HEK293 (cell line): Measurements from ENCODE around the gene NFKBIE.

Experiments used
- CTCF ChIA-PET: fragments of 350-600 bp; formaldehyde crosslinking; extraction: SDS; loops from one replicate; lab custom pipeline; 2021; ENCODE audit warnings: antibody characterized with exemption; lab: Yijun Ruan, JAX
- POLR2A ChIA-PET: fragments of 300-600 bp; formaldehyde crosslinking; extraction: SDS; loops from one replicate; lab custom pipeline; 2020; ENCODE audit warnings: antibody characterized with exemption, inconsistent platforms; lab: Yijun Ruan, JAX
- H3K27ac ChIP-seq: fragments of 200-500 bp; sonication (Bioruptor generic); 2 replicates; pipeline ENCODE4 v1.5.1; 2014; ENCODE audit warnings: low read depth, low read length, control low read depth, inconsistent platforms; ENCODE audit errors: extremely low read depth
- H3K36me3 ChIP-seq, 2 experiments: fragments of 200-500 bp in 1 of 2; sonication (Bioruptor generic) in 1 of 2; 1 replicate in 1 of 2; 2 replicates in 1 of 2; pipeline ENCODE4 v1.5.1; 2014 to 2017; ENCODE audit warnings: inconsistent platforms in 2 of 2, low read length in 2 of 2; ENCODE audit not compliant: control insufficient read depth in 2 of 2, insufficient read depth in 1 of 2
- H3K4me1 ChIP-seq: fragments of 200-500 bp; sonication (Bioruptor generic); 2 replicates; pipeline ENCODE4 v1.5.1; 2014; ENCODE audit warnings: mild to moderate bottlenecking, low read length, inconsistent platforms; ENCODE audit not compliant: control insufficient read depth, insufficient read depth
- H3K4me3 ChIP-seq: 2 replicates; pipeline ENCODE4 v1.5.1; 2011; ENCODE audit warnings: low read depth, mild to moderate bottlenecking, control low read depth, low read length, moderate library complexity
- H3K9me3 ChIP-seq: fragments of 200-500 bp; sonication (Bioruptor generic); 2 replicates; pipeline ENCODE4 v1.5.1; 2014; ENCODE audit warnings: low read depth, low read length, inconsistent platforms; ENCODE audit not compliant: control insufficient read depth, insufficient read depth
- EGR2 ChIP-seq: fragments of 450-650 bp; formaldehyde crosslinking; IDR thresholded peaks from 2 replicates; pipeline ENCODE4 v1.5.1; 2016; ENCODE audit warnings: low read depth, missing biosample characterization, missing genetic modification characterization
- GLIS1 ChIP-seq: fragments of 450-650 bp; formaldehyde crosslinking; IDR thresholded peaks from 2 replicates; pipeline ENCODE4 v1.5.1; 2016; ENCODE audit warnings: missing biosample characterization, missing genetic modification characterization
- HOXD13 ChIP-seq: sonication (generic); formaldehyde crosslinking; IDR thresholded peaks from 2 replicates; pipeline ENCODE4 v1.8.0; 2022; ENCODE audit warnings: missing genetic modification reagents, borderline replicate concordance
- YY1 ChIP-seq: fragments of 450-650 bp; formaldehyde crosslinking; IDR thresholded peaks from 2 replicates; pipeline ENCODE4 v1.5.1; 2018; ENCODE audit warnings: missing biosample characterization, missing genetic modification characterization
- ZBTB1 ChIP-seq: fragments of 450-650 bp; formaldehyde crosslinking; IDR thresholded peaks from 2 replicates; pipeline ENCODE4 v1.5.1; 2016; ENCODE audit warnings: missing biosample characterization, missing genetic modification characterization
- ZIC2 ChIP-seq: fragments of 450-650 bp; formaldehyde crosslinking; IDR thresholded peaks from 2 replicates; pipeline ENCODE4 v1.5.1; 2016; ENCODE audit warnings: missing biosample characterization, missing genetic modification characterization
- ZNF146 ChIP-seq: fragments of 450-650 bp; formaldehyde crosslinking; IDR thresholded peaks from 2 replicates; pipeline ENCODE4 v1.5.1; 2016; ENCODE audit warnings: missing biosample characterization, missing genetic modification characterization
- ZNF214 ChIP-seq: fragments of 450-650 bp; formaldehyde crosslinking; IDR thresholded peaks from 2 replicates; pipeline ENCODE4 v1.5.1; 2017; ENCODE audit warnings: missing biosample characterization, mild to moderate bottlenecking, missing genetic modification characterization, borderline replicate concordance
- ZNF23 ChIP-seq: fragments of 450-650 bp; formaldehyde crosslinking; IDR thresholded peaks from 2 replicates; pipeline ENCODE4 v1.5.1; 2016; ENCODE audit warnings: missing biosample characterization, missing genetic modification characterization, borderline replicate concordance
- ZNF416 ChIP-seq: fragments of 450-650 bp; formaldehyde crosslinking; IDR thresholded peaks from 2 replicates; pipeline ENCODE4 v1.5.1; 2016; ENCODE audit warnings: missing biosample characterization, missing genetic modification characterization
- ZNF510 ChIP-seq: fragments of 450-650 bp; formaldehyde crosslinking; IDR thresholded peaks from 2 replicates; pipeline ENCODE4 v1.5.1; 2018; ENCODE audit warnings: mild to moderate bottlenecking, missing genetic modification characterization, missing biosample characterization; ENCODE audit not compliant: insufficient replicate concordance
- ZNF558 ChIP-seq: fragments of 450-650 bp; formaldehyde crosslinking; IDR thresholded peaks from 2 replicates; pipeline ENCODE4 v1.5.1; 2016; ENCODE audit warnings: missing biosample characterization, missing genetic modification characterization
- ZNF560 ChIP-seq: fragments of 450-650 bp; formaldehyde crosslinking; IDR thresholded peaks from 2 replicates; pipeline ENCODE4 v1.5.1; 2017; ENCODE audit warnings: missing biosample characterization, missing genetic modification characterization, borderline replicate concordance
- ZNF792 ChIP-seq: fragments of 450-650 bp; formaldehyde crosslinking; IDR thresholded peaks from 2 replicates; pipeline ENCODE4 v1.5.1; 2016; ENCODE audit warnings: missing biosample characterization, missing genetic modification characterization
- TF ChIP-seq, protein P1 (sequence below): fragments of 450-650 bp; formaldehyde crosslinking; IDR thresholded peaks from 2 replicates; pipeline ENCODE4; 2016; ENCODE audit warnings: missing biosample characterization, missing genetic modification characterization
- TF ChIP-seq, protein P2 (sequence below): sonication (generic); formaldehyde crosslinking; IDR thresholded peaks from 2 replicates; pipeline ENCODE4 v1.8.1; 2022; ENCODE audit warnings: mild to moderate bottlenecking, moderate library complexity, missing genetic modification reagents
- TF ChIP-seq, protein P3 (sequence below): fragments of 450-650 bp; formaldehyde crosslinking; IDR thresholded peaks from 2 replicates; pipeline ENCODE4 v1.5.1; 2016; ENCODE audit warnings: missing biosample characterization, missing genetic modification characterization, low read depth
- TF ChIP-seq, protein P4 (sequence below): fragments of 450-650 bp; formaldehyde crosslinking; IDR thresholded peaks from 2 replicates; pipeline ENCODE4 v1.5.1; 2016; ENCODE audit warnings: missing biosample characterization, missing genetic modification characterization

Gene NFKBIE

DNA sequence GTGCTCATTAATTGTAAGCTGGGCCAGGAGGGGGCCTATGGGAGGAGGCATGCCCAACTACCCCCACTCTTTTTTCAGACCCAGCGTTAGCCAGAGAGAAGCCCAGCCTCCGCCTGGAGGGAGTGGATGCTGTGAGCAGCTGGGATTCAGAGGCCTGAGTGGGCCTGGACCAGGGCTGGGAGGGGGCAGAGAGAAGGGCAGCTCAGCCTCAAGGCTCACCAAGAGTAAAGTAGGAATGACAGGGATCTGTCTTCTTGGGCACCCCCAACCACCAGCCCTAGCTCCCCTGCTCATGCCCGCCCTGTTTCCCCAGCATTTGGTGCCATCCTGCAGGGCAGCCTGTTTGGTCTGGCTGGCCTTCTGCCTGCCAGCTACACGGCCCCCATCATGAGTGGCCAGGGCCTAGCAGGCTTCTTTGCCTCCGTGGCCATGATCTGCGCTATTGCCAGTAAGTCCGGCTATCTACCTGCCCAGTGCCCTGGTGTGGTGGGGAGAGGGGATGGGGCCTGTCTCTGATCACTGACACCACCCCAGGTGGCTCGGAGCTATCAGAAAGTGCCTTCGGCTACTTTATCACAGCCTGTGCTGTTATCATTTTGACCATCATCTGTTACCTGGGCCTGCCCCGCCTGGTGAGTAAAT is 35.2 kb downstream of the NFKBIE start (continued):
- TF ChIP-seq, protein P1, sequence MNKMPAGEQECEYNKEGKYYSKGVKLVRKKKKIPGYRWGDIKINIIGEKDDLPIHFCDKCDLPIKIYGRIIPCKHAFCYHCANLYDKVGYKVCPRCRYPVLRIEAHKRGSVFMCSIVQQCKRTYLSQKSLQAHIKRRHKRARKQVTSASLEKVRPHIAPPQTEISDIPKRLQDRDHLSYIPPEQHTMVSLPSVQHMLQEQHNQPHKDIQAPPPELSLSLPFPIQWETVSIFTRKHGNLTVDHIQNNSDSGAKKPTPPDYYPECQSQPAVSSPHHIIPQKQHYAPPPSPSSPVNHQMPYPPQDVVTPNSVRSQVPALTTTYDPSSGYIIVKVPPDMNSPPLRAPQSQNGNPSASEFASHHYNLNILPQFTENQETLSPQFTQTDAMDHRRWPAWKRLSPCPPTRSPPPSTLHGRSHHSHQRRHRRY: no peak
- no peak for TF ChIP-seq GLIS1 (tag by site-specific recombination)

DNA sequence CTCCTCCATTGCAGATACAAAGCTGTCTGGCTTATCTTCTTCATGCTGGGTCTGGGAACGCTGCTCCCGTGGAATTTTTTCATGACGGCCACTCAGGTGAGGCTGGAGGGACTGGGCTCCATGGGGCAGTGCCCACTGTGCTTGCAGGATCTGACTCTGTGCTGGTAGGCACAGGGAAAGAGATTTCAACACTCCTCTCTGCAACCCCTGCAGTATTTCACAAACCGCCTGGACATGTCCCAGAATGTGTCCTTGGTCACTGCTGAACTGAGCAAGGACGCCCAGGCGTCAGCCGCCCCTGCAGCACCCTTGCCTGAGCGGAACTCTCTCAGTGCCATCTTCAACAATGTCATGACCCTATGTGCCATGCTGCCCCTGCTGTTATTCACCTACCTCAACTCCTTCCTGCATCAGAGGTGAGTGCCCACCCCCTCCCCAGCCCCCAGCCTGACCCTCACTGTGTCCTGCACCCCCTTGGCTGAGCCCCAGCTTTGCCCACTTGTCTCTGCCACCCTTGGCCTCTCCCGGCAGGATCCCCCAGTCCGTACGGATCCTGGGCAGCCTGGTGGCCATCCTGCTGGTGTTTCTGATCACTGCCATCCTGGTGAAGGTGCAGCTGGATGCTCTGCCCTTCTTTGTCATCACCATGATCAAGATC is 35.8 kb downstream of the NFKBIE start:
- CTCF ChIA-PET: interaction anchor here (0.8 to 1.5 kb wide), 3 partner anchors 8 to 57 kb away, joined by 3 to 7 read pairs (median 4); no protein-coding TSS in a partner anchor
- H3K4me3 ChIP-seq: no peak overlapping the region
- peaks cover 13% of the 10 kb centered on the region for H3K4me1 ChIP-seq
- H3K36me3 ChIP-seq: peaks cover 5 to 62% of the 10 kb centered on the region in 2 experiments; a peak in 2 of 3 replicates
- POLR2A ChIA-PET: interaction anchor here (1.4 kb wide), 1 partner anchor 17 kb away, joined by 10 read pairs; the partner anchor contains the start of gene HSP90AB1
- no peak overlapping the region for H3K27ac ChIP-seq
- no peaks in the 10 kb centered on the region for H3K9me3 ChIP-seq
- TF ChIP-seq ZIC2 (tag by site-specific recombination) (no peak), EGR2 (tag by site-specific recombination) (no peak)

DNA sequence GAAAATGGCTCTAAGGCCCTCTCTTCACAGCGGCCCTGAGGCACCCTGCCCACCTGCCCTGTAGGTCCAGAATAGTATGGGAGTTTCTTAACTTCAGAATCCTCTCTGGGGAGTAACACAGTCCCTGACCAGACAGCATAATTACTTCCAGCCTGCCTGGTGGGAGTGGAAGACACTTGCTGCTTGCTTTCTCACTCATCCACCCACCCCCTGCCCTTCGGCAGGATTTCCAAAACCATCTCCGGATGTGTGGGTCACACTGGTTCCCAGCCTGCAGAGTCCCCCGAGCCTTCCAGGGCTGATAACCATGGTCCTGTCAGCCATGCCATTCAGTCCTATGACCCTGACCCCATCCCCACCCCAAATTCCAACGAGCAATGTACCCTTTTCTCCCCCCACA is 36.5 kb downstream of the NFKBIE start:
- Histone ChIP-seq H3K36me3 (peaks cover 3 to 55% of the 10 kb centered on the region in 2 experiments; a peak in 2 of 3 replicates), H3K27ac (no peak overlapping the region), H3K9me3 (no peaks in the 10 kb centered on the region), H3K4me1 (peaks cover 13% of the 10 kb centered on the region), H3K4me3 (no peak overlapping the region)
- TF ChIP-seq, protein P2, sequence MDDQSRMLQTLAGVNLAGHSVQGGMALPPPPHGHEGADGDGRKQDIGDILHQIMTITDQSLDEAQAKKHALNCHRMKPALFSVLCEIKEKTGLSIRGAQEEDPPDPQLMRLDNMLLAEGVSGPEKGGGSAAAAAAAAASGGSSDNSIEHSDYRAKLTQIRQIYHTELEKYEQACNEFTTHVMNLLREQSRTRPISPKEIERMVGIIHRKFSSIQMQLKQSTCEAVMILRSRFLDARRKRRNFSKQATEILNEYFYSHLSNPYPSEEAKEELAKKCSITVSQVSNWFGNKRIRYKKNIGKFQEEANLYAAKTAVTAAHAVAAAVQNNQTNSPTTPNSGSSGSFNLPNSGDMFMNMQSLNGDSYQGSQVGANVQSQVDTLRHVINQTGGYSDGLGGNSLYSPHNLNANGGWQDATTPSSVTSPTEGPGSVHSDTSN (CRISPR knock-in tag): no peak
- TF ChIP-seq ZNF558 (tag by site-specific recombination): no peak
- TF ChIP-seq ZNF560 (tag by site-specific recombination): no peak
- no peak for TF ChIP-seq ZNF146
- TF ChIP-seq, protein P3, sequence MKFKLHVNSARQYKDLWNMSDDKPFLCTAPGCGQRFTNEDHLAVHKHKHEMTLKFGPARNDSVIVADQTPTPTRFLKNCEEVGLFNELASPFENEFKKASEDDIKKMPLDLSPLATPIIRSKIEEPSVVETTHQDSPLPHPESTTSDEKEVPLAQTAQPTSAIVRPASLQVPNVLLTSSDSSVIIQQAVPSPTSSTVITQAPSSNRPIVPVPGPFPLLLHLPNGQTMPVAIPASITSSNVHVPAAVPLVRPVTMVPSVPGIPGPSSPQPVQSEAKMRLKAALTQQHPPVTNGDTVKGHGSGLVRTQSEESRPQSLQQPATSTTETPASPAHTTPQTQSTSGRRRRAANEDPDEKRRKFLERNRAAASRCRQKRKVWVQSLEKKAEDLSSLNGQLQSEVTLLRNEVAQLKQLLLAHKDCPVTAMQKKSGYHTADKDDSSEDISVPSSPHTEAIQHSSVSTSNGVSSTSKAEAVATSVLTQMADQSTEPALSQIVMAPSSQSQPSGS (tag by site-specific recombination): no peak
- no peak for TF ChIP-seq ZNF214 (tag by site-specific recombination)
- no peak for TF ChIP-seq ZNF792 (tag by site-specific recombination)
- TF ChIP-seq ZBTB1 (tag by site-specific recombination): no peak
- TF ChIP-seq, protein P4, sequence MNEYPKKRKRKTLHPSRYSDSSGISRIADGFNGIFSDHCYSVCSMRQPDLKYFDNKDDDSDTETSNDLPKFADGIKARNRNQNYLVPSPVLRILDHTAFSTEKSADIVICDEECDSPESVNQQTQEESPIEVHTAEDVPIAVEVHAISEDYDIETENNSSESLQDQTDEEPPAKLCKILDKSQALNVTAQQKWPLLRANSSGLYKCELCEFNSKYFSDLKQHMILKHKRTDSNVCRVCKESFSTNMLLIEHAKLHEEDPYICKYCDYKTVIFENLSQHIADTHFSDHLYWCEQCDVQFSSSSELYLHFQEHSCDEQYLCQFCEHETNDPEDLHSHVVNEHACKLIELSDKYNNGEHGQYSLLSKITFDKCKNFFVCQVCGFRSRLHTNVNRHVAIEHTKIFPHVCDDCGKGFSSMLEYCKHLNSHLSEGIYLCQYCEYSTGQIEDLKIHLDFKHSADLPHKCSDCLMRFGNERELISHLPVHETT (tag by site-specific recombination): no peak
- TF ChIP-seq ZNF416: no peak
- no peak for TF ChIP-seq HOXD13
- no peak for TF ChIP-seq GLIS1 (tag by site-specific recombination)
- no peak for TF ChIP-seq ZNF23 (tag by site-specific recombination)
- TF ChIP-seq YY1 (tag by site-specific recombination): no peak
- TF ChIP-seq ZNF510 (tag by site-specific recombination): no peak
- POLR2A ChIA-PET: no interaction called here
- CTCF ChIA-PET: interaction anchor here (2.1 to 11.1 kb wide), 3 partner anchors 8 to 56 kb away, joined by 8 to 148 read pairs (median 15); no protein-coding TSS in a partner anchor
